ENCODE results near the gene RAP1GAP.

Gene RAP1GAP

DNA sequence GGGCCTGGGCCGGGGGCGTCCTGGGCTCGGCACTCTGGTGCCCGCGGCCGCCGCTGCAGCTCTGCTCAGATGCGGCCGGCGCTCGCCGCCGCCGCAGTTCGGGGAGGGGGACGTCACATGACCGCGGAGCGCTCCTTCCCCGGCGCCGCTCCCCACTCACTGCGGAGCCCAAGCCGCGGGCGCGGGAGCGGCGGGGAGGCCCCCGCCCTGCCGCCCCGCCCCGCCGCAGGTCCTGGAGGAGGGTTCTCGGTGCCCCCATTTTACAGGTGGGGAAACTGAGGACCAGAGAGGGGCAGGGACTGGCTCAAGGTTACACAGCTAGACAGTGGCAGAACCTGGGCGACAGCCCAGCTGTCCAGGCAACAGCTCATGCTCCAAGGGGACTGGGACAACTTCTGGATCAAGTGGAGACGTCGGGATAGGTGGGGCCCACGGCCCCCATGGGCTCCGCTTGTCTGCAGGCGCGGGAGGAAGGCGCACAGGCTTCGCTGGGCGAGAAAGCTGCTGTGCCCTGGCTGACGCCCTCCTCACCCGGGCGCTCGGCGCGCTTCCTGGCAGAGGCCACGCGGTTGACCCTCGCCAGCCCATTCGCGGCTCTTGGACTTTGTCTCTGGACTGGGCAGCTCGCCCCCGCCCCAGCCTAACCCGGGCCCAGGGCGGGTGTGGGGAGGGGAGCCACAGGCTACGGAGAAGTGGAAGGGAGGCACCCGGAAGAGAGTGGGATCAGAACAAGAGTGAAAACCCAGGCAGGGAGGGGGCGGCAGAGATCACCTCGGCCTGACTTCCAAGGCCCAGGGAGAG is at the start of gene RAP1GAP:
Gene RAP1GAP (minus strand): TSS at position 100 of the 801 bp plus-strand sequence. CDS start 49,325 bp downstream, outside the sequence.
- DNase-seq: no peak

DNA sequence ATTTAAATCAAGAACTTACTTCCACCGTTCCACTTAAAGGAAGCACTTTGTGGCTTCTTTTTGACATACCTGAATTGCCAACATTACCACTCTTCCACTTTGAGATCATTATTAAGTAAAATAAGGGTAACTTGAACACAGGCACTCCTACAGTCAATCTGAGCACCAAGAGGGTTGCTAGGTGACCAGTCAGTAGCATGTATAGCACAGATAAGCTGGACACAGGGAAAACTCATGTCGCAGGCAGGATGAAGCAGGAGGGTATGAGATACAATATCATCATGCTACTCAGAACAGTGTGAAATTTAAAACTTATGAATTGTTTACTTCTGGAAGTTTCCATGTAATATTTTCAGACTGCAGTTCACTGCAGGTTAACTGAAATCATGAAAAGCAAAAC is 47.0 kb upstream of the RAP1GAP start:
- no peak for DNase-seq

GRCh38 chr1:21707891-21708290 is 38.7 kb upstream of the RAP1GAP start:
- no peak for DNase-seq

GRCh38 chr1:21707086-21707840 is 38.1 kb upstream of the RAP1GAP start:
- DNase-seq: no peak

GRCh38 chr1:21706151-21706835 is 37.1 kb upstream of the RAP1GAP start:
- no peak for DNase-seq

- DNase-seq: no peak
Measured at GRCh38 chr1:21705303-21705980, 36.3 kb upstream of the RAP1GAP start.

DNA sequence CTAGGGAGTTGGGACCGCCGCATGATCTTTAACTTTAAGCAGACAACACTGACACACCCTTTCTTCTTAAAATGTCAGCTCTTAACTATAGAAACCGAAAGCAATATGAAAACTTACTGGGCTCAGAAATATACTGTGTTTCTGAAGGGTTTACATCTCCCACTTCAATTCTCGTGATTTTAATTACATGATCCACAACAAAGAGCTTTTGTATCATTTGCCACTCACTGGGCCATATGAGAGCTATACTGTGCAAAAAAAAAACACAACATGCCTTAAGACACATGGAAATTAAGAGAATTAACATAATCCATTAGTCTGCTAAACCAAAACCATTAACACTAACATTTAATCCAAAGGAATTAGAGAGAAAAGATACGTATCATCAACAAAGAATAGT is 35.0 kb upstream of the RAP1GAP start:
- no peak for DNase-seq

- peak; percentile 6 for DNase-seq
Measured at GRCh38 chr1:21703318-21703963, 34.3 kb upstream of the RAP1GAP start.

DNA sequence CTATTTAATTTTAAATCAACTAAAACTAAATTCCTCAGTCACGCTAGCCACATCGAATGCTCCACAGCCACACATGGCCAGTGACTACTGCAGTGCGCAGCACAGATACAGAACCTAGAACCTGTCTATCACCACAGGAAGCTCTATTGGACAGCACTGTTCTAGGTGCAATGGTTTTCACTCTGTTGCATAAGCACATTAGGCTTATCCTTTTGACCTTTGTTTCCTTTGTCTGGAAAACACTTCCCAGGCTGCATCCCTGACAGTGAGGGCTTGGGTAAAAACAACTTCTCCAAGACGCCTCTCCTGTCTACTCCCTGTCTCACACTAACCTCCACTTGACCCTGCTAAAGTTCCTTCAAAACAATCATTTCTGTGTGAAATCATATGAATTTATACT is 33.6 kb upstream of the RAP1GAP start:
- DNase-seq: no peak

DNA sequence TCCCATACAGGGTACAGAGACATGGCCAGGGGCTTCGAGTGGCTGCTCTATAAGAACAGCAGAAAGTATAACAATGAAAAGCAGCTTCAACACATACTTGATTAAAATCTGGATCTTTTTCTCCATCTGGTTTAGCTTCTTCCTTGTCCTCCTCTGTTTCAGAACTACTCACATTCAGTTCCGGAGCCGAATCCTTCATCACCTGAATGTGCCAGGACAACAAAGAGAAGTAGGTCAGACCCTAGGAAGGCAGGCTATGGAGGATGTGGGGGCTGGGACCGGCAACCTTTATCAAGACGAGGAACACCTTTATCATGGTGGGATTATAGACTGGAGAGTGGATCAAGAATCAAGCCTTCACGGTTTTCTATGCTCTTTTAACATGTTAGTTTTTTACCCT is 32.2 kb upstream of the RAP1GAP start:
- no peak for DNase-seq

DNA sequence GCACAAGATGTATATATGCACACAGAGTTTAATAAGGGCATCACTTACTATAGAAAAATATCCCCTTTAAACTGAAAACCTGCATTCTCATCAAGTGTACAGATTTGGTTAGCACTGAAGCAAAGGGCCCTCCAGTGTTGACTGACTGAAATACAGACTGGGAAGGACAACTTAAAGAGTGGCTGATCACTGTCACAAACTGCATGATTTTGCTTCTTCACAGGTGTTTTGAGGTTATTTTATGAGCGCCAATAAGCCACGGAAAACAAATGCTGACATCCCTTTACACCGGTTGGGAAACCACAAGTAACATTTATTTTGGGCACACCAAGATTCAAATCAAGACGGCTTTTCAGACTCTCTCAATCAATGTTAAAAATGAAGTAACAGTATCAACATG is 30.9 kb upstream of the RAP1GAP start:
- no peak for DNase-seq

DNA sequence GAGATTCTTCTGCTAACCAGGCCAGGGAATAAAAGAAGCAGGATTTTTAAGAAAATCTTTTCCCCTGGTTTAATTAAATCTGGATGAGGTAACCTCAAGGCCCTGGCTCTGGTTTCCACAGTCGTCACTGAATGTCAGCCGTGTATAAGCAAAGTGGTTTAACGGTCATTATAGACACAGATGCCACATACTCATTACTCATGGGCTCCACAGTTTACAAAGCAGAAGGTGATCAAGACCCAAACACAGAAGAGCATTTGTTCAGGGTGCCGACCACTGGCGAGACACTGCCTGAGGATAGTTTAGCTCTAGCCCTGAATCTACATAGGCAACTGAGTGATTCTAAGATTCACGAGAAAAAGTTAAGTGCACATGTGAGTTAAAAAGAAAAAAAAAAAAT is 27.8 kb upstream of the RAP1GAP start:
- no peak for DNase-seq

DNA sequence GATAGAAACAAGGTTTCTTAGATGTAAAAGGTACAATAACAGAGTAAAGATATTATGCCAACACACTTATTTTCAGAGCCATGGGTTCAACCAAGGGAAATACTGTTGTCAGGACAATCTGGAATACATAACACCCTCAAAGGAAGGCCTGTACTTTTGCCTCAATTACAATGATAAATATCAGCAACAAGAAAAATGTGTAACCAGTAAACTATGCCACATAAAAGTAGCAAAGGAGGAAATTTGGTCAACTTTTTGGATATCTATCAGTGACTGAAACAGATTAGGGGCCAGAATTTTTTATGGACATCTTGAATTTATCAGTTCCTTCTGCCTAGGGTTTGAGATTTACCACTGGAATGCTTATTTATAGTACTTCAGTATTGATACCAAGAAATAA is 24.6 kb upstream of the RAP1GAP start:
- no peak for DNase-seq

DNA sequence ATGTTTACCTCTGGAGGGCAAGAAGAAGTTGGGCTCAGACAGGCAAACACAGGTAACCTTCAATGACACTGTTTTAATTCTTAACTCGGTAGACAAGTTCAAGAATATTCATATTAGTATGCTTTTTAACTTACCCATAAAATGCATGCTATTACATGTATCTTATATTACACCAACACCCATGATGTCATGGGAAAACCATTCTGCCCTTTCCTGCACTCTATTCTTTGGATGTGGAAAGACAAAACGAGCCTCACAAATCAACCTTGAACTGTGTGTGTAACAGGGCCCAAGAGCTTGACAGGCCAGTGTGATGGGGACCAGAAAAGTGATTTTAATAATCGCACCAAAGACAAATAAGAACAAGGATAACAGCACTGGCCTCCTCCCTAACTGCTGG is 22.6 kb upstream of the RAP1GAP start:
- no peak for DNase-seq

DNA sequence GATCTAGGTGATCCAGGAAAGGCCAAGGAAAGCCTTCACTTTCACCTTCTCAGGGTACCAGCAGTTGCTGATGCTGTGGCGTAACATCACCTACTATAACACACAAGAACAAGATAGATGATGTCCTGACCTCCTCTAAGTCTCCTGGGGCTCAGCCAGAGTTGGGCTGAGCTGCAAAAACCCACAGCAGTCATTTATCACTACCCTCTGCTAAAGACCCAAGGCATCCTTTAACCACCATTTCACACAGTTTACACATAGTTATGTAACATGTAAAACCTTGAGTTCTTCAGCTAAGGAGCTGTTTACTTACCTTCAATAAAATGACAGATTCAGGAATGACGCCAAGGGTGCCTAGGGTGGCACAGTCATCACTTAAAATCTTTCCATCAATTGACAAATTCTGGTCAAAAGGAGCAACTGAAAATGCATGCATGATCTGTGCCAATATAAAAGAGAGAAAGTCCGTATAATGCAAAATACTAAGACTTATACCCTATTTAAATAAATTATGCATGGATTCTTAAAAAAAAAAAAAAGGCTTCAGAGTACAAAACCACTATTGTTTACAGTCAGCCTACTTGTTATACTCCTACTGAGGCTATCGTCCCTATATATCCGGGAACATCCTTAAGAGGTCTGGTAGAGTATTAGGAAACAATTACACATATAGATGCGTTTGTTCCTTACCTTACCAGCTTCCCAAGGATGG is 20.7 kb upstream of the RAP1GAP start:
- no peak for DNase-seq

- DNase-seq: no peak
Measured at GRCh38 chr1:21687081-21687529, 17.9 kb upstream of the RAP1GAP start.

- no peak for DNase-seq
Measured at GRCh38 chr1:21685946-21686678, 17.0 kb upstream of the RAP1GAP start.

- no peak for DNase-seq
Measured at GRCh38 chr1:21681426-21681825, 12.3 kb upstream of the RAP1GAP start.

GRCh38 chr1:21680918-21681317 is 11.8 kb upstream of the RAP1GAP start:
- DNase-seq: no peak

DNA sequence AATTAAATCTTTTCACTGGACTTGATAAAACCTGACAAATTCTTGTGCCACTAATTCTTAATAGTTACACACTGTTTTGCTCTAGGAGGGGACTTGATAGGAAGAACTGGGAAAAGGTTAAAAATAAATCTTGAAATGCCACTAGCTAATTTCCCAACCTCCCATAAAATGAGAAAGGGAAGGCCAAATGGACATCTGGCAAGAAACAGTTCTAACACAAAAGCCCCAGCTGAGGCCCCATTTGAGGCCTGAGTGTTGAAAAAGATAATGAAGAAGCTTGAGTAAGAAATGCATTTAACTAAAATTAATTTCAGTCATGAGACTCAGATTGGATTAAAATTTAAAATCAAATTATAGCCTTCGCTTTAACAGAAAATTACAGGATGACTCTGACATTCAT is 11.2 kb upstream of the RAP1GAP start:
- no peak for DNase-seq

GRCh38 chr1:21677168-21677567 is 8.0 kb upstream of the RAP1GAP start:
- no peak for DNase-seq

Measured in GDM1 (cell line).